H1 (cell line): ENCODE measurements around the gene BPIFB4.

Experiments
- JUND ChIP-seq: IDR thresholded peaks from 2 replicates; pipeline ENCODE4 v1.6.1; 2011; ENCODE audit warnings: mild to moderate bottlenecking, improper control_type of control experiment, low read length
- POLR2A ChIP-seq, 2 experiments: IDR thresholded peaks; 1 replicate in 1 of 2; 2 replicates in 1 of 2; pipeline ENCODE4 v1.6.1; 2011; ENCODE audit warnings: low read depth in 2 of 2, low read length in 2 of 2, mild to moderate bottlenecking in 2 of 2; ENCODE audit errors: control extremely low read depth in 1 of 2
- SIN3A ChIP-seq, 2 experiments: IDR thresholded peaks in 1 of 2; conservative IDR thresholded peaks in 1 of 2; 2 replicates each; pipeline ENCODE4 v1.6.1; 2011 to 2012; ENCODE audit warnings: low read length in 2 of 2, improper control_type of control experiment in 1 of 2, low read depth in 1 of 2, mild to moderate bottlenecking in 1 of 2
- SIX5 ChIP-seq: IDR thresholded peaks from 2 replicates; pipeline ENCODE4 v1.6.1; 2011; ENCODE audit warnings: mild to moderate bottlenecking, low read depth, low read length

GRCh38 chr20:33124994-33125393 lies 45.6 kb downstream of the BPIFB4 start:
- TF ChIP-seq JUND (no peak), POLR2A (IDR thresholded peaks at IDR 0.05; ENCODE audit: control extremely low read depth in 1 of 2, low read depth in 2 of 2, low read length in 2 of 2) (no peak), SIN3A (conservative IDR thresholded peaks at IDR 0.05 in 1 of 2, IDR thresholded peaks at IDR 0.05 in 1 of 2; ENCODE audit: low read depth in 1 of 2, low read length in 2 of 2) (no peak), SIX5 (no peak)
